ENCODE measurements around the gene LPP. TPM values are rescaled to one million over a fixed set of nuclear protein-coding genes. Genes with fewer than 3 reads are reported as not detected.

LPP gene
- total and polyA plus RNA-seq, 2 of the 13 experiments (the other 11 are each of a cell fraction or from before 2014, with no cell fraction given), result 19.2 to 29.9 TPM

DNA sequence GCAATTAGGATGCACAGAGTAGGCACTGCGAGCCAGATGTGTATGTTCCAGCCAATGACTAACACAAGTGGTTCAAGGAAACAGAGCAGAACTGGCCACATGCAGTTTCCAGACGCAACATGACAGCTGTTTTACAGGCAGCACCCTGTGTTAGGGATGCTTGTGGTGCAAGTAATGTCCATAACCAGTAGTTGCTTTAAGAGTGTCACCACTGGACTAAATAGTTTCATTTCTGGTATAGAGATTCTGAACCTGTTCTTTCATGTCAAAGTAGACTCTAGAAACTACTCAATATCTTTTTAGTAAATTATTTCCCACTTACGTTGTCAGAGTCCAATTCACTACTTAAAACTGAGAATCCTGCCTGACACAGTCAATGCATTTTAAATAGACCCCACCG, 14.5 kb upstream of the LPP start:
- Histone ChIP-seq H3K36me3 (replicated peaks in 1 of 2; ENCODE audit: control insufficient read depth in 1 of 2, insufficient read depth in 2 of 2, low read length in 2 of 2) (no peaks in the 10 kb centered on the region), H3K4me1 (ENCODE audit: insufficient read depth, low read length) (peaks cover 28% of the 10 kb centered on the region), H3K9me3 (ENCODE audit: low read length) (no peaks in the 10 kb centered on the region), H3K4me2 (ENCODE audit: low read depth, low read length) (no peak overlapping the region), H3K79me2 (ENCODE audit: insufficient read depth, low read length) (no peaks in the 10 kb centered on the region), H3K27ac (ENCODE audit: extremely low read length, insufficient read depth, low read length) (no peak overlapping the region), H3K9ac (ENCODE audit: insufficient read depth, low read depth, low read length) (no peak overlapping the region), H3K4me3 (replicated peaks in 1 of 3; ENCODE audit: insufficient read depth in 1 of 3, low read depth in 2 of 3, low read length in 3 of 3) (no peak overlapping the region), H4K20me1 (ENCODE audit: insufficient read depth, low read length) (no peaks in the 10 kb centered on the region), H3K27me3 (ENCODE audit: control insufficient read depth in 1 of 2, insufficient read depth in 2 of 2, low read length in 2 of 2) (no peaks in the 10 kb centered on the region), H2AFZ (ENCODE audit: low read length) (no peak overlapping the region)
- intact Hi-C loops (cut with micrococcal nuclease; ENCODE audit: unreplicated experiment), result no loop called here
- FAIRE-seq, result no peak
- in situ Hi-C loops (cut with HindIII; ENCODE audit: extremely low pct_ligation_motif_present, low pct_unique_long_range_greater_than_20kb), result no loop called here
- 93% methylated on average over 4 of the region's 4 CpGs for WGBS (ENCODE audit: low lambda C conversion rate)
- POLR2A ChIA-PET, result interaction anchor here (1.4 kb wide), 1 partner anchor 14 kb away, joined by 4 read pairs; no protein-coding TSS in a partner anchor
- TF ChIP-seq ATF2 (CRISPR knock-in tag; IDR thresholded peaks at IDR 0.05), result no peak
- TF ChIP-seq MTERF4 (CRISPR knock-in tag; IDR thresholded peaks at IDR 0.05), result no peak
- TF ChIP-seq RFX5 (IDR thresholded peaks at IDR 0.05; ENCODE audit: low read depth, low read length), result no peak
- no peak for TF ChIP-seq MXD4 (CRISPR knock-in tag; IDR thresholded peaks at IDR 0.05)
- no peak for TF ChIP-seq ADNP (CRISPR knock-in tag; IDR thresholded peaks at IDR 0.05)
- no peak for TF ChIP-seq ZNF232 (CRISPR knock-in tag; IDR thresholded peaks at IDR 0.05; ENCODE audit: borderline replicate concordance)
- no peak for TF ChIP-seq SMARCC2 (IDR thresholded peaks at IDR 0.05)
- TF ChIP-seq ZNF678 (CRISPR knock-in tag; IDR thresholded peaks at IDR 0.05), result no peak
- TF ChIP-seq, protein P1, sequence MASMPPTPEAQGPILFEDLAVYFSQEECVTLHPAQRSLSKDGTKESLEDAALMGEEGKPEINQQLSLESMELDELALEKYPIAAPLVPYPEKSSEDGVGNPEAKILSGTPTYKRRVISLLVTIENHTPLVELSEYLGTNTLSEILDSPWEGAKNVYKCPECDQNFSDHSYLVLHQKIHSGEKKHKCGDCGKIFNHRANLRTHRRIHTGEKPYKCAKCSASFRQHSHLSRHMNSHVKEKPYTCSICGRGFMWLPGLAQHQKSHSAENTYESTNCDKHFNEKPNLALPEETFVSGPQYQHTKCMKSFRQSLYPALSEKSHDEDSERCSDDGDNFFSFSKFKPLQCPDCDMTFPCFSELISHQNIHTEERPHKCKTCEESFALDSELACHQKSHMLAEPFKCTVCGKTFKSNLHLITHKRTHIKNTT (CRISPR knock-in tag; IDR thresholded peaks at IDR 0.05), result no peak
- TF ChIP-seq ARNT (IDR thresholded peaks at IDR 0.05), result no peak
- TF ChIP-seq HMG20A (CRISPR knock-in tag; IDR thresholded peaks at IDR 0.05; ENCODE audit: borderline replicate concordance), result no peak
- no peak for TF ChIP-seq MTA3 (CRISPR knock-in tag; IDR thresholded peaks at IDR 0.05)
- no peak for TF ChIP-seq ZNF24 (IDR thresholded peaks at IDR 0.05)
- TF ChIP-seq EHMT2 (IDR thresholded peaks at IDR 0.05; ENCODE audit: borderline replicate concordance, low read depth, low read length), result no peak
- ATAC-seq, result no peak
- no TSS peak for BruUV-seq (replicated peaks)
- DNase-seq (ENCODE audit: low spot score), result no peak
- CTCF ChIA-PET (ENCODE audit: low intra/inter-chr PET ratio, low total read pairs), result no interaction called here
